HUES64 (cell line): ENCODE data around the gene CTR9.

ENCODE experiments used
- H3K27ac ChIP-seq: 2 replicates; pipeline ENCODE4 v1.7.0; 2013; ENCODE audit warnings: low read depth, low read length, inconsistent platforms
- H3K27me3 ChIP-seq: 2 replicates; pipeline ENCODE4 v1.6.1; 2013; ENCODE audit warnings: mild to moderate bottlenecking, low read length; ENCODE audit not compliant: insufficient read depth
- H3K36me3 ChIP-seq: 2 replicates; pipeline ENCODE4 v1.6.1; 2013; ENCODE audit warnings: mild to moderate bottlenecking, low read length; ENCODE audit not compliant: insufficient read depth
- H3K4me1 ChIP-seq: 2 replicates; pipeline ENCODE4 v1.6.1; 2013; ENCODE audit warnings: mild to moderate bottlenecking, low read length, moderate library complexity; ENCODE audit not compliant: insufficient read depth
- H3K4me3 ChIP-seq: 2 replicates; pipeline ENCODE4 v1.5.1; 2013; ENCODE audit warnings: mild to moderate bottlenecking, low read length, moderate library complexity
- H3K9ac ChIP-seq: 2 replicates; pipeline ENCODE4 v1.6.1; 2013; ENCODE audit warnings: mild to moderate bottlenecking, low read depth, low read length
- H3K9me3 ChIP-seq: 2 replicates; pipeline ENCODE4 v1.6.1; 2013; ENCODE audit warnings: low read depth, low read length; ENCODE audit not compliant: insufficient read depth
- WGBS: fragments of 150-250, 120-280 bp; methylation state at CpG from one replicate; pipeline ENCODE4 v1.1.7; 2013; ENCODE audit warnings: missing lambda C conversion rate; 5-methylcytosine and 5-hydroxymethylcytosine counted together

Gene CTR9

DNA sequence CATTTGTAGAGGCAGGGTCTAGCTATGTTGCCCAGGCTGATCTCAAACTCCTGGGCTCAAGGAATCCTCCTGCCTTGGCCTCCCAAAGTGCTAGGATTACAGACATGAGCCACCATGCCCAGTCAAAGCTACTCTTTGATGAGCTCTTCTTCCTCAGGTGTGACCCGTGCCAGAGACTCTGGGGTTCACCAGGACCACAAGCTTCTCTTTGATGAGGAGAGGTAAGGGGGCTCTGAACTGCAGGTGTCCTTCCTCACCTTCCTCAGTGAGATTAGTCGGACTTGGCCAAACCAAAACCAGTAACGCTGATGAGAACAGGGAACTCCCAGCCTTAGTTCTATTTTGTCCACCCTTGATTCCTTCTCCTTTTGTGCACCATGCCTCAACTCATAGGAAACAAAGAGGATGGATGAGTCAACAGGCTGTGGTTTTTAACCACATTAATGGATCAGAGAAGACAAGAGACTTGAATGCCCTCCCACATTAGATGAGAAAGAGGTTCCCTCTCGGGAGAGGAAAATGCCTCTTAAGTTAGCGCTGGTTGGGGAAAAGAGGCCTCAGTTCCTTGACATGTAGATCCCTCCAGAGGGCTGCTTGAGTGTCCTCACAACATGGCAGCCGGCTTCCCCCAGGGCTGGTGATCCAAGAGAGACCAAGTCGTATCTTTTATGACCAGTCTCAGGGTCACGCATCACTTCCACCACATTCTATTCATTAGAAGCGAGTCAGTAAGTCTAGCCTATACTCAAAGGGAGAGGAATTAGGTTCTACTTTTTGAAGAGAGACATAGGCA, 25.7 kb upstream of the CTR9 start:
- Histone ChIP-seq H3K27ac (no peak overlapping the region), H3K9me3 (no peaks in the 10 kb centered on the region), H3K4me3 (no peak overlapping the region), H3K4me1 (no peaks in the 10 kb centered on the region), H3K9ac (no peak overlapping the region), H3K27me3 (no peaks in the 10 kb centered on the region), H3K36me3 (no peaks in the 10 kb centered on the region)
- 92% methylated on average over 7 of the region's 9 CpGs for WGBS

GRCh38 chr11:10725907-10726253, 25.2 kb upstream of the CTR9 start:
- no peaks in the 10 kb centered on the region for H3K9me3 ChIP-seq
- no peak overlapping the region for H3K4me3 ChIP-seq
- H3K27ac ChIP-seq = no peak overlapping the region
- no peaks in the 10 kb centered on the region for H3K36me3 ChIP-seq
- no peaks in the 10 kb centered on the region for H3K4me1 ChIP-seq
- H3K27me3 ChIP-seq = no peaks in the 10 kb centered on the region
- no peak overlapping the region for H3K9ac ChIP-seq

GRCh38 chr11:10727146-10727851, 23.7 kb upstream of the CTR9 start:
- Histone ChIP-seq H3K27ac (no peak overlapping the region), H3K27me3 (no peaks in the 10 kb centered on the region), H3K4me3 (no peak overlapping the region), H3K9ac (no peak overlapping the region), H3K4me1 (no peaks in the 10 kb centered on the region), H3K36me3 (no peaks in the 10 kb centered on the region), H3K9me3 (no peaks in the 10 kb centered on the region)
- WGBS = 92% methylated on average over 4 of the region's 4 CpGs

DNA sequence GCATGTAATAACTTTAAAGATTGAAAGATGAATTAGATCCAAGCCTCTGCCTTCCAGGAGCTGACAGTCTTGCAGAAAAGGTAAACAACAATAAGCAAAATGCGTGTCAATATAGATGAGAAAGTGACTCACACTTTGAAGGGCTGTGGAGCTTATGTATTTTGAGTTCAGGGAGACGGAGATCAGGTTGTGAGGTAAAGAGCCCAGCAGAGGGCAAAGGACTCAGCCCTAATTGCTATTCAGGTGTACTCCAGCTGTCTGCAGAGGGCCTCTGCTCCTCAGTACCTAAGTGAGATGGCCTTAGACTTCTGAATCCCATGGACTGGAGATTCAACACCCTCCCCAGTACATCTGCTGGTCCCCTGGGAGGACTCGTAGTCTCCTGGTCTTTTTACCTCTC, 22.9 kb upstream of the CTR9 start:
- Histone ChIP-seq H3K27me3 (no peaks in the 10 kb centered on the region), H3K27ac (no peak overlapping the region), H3K4me3 (peak overlapping the region; percentile 60; the same call in 1 of the 2 replicates), H3K4me1 (no peaks in the 10 kb centered on the region), H3K9me3 (no peaks in the 10 kb centered on the region), H3K36me3 (no peaks in the 10 kb centered on the region), H3K9ac (no peak overlapping the region)
- WGBS = 80% methylated on average over 3 of the region's 3 CpGs

DNA sequence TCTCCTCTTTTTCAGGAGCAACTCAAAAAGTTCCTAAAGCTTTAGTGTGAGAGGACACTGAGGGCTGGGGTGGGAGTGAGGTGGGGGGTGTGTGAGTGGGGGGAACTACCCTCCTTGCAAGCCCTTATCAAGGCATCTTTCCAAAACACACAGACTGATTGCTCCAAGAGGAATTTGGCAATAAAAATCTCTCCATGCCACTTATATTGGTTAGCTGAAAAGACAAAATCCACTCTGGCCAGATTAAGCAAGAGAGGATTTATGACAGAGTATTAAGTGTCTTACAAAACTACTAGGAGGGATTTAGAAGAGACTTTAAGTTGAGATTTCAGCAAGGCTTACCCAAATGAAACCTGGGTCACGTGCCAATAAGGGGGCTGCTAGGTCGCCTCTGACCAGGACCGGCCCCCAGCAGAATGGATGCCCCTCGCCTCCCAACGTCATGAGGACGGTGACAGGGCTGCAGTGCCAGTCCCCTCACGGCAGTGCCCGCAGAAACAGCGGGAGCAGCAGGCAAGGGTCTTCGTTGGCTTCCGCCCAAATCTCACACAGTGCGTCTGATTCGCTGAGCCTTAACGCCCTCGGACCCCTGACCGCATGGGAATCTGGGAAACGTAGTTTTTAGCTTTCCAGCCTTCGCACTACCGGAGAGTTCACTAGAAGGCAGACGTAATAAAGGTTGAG, 22.1 kb upstream of the CTR9 start:
- Histone ChIP-seq H3K9me3 (no peaks in the 10 kb centered on the region), H3K36me3 (no peaks in the 10 kb centered on the region), H3K27me3 (no peaks in the 10 kb centered on the region), H3K9ac (peak overlapping the region; percentile 58), H3K4me1 (no peaks in the 10 kb centered on the region), H3K27ac (no peak overlapping the region), H3K4me3 (peak overlapping the region; percentile 60)
- 6% methylated on average over 20 of the region's 20 CpGs for WGBS

DNA sequence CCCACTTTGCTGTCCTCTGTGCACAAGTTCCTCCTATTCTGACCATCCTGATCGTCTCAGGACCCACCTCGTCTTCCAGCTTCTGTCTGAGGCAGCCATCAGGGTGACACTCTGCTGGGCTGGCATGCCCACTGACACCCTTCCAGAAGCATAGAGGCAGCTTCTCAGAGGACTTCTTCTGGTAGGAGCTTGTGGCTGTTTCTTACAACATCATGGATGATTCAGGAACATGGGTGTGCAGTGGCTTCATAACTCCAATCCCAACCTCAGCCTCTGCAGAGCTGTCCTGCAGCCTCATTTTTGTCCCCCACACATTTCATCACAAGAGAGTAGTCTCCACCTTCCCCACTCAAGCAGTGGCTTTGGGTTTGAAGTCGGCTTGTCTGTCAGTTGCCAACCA, 20.9 kb upstream of the CTR9 start:
- WGBS = 94% methylated on average over 3 of the region's 3 CpGs
- H3K27ac ChIP-seq = no peak overlapping the region
- no peaks in the 10 kb centered on the region for H3K4me1 ChIP-seq
- H3K36me3 ChIP-seq = no peaks in the 10 kb centered on the region
- no peak overlapping the region for H3K9ac ChIP-seq
- H3K4me3 ChIP-seq = no peak overlapping the region
- H3K9me3 ChIP-seq = no peaks in the 10 kb centered on the region
- H3K27me3 ChIP-seq = no peaks in the 10 kb centered on the region

DNA sequence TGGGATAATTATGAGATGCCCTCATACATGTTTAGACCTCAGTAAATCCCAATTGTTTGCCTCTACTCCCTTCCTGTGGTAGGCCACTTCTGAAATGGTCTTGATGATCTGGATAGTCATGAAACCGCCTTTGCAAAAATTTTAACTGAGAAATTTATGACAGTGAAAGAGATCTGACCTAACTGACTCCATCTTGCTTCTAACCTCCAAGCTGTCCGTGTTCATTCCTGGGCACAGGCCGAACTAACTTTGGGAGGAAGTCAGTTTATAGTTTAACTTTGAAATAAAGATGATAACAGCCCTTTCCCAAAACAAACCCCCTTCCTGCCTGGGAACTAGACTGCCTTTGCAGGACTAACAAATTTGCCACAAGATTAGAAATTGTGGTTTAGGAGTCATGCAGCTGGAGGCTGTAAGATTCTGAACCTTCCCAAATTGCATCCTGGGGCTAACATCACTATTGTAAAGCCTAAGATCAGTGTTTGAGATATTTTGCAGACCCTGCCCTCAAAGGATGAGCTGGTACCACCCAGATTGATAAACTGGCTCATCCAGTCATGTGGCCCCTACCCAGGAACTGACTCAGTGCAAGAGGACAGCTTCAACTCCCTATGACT, 19.9 kb upstream of the CTR9 start:
- Histone ChIP-seq H3K27me3 (no peaks in the 10 kb centered on the region), H3K9ac (no peak overlapping the region), H3K9me3 (no peaks in the 10 kb centered on the region), H3K36me3 (no peaks in the 10 kb centered on the region), H3K4me3 (no peak overlapping the region), H3K27ac (no peak overlapping the region), H3K4me1 (0 out of 2 replicates have a peak, but pooled peaks cover 3% of the 10 kb centered on the region)
- whole genome bisulfite sequencing = 91% methylated on average over 1 of the region's 3 CpGs

- H3K4me1 ChIP-seq = 0 out of 2 replicates have a peak, but pooled peaks cover 3% of the 10 kb centered on the region
- H3K36me3 ChIP-seq = no peaks in the 10 kb centered on the region
- H3K27me3 ChIP-seq = no peaks in the 10 kb centered on the region
- H3K4me3 ChIP-seq = peak overlapping the region; percentile 43
- H3K9ac ChIP-seq = peak overlapping the region; percentile 23; the same call in 1 of the 2 replicates
- WGBS = 10% methylated on average over 21 of the region's 21 CpGs
- H3K9me3 ChIP-seq = no peaks in the 10 kb centered on the region
- no peak overlapping the region for H3K27ac ChIP-seq
These were observed 15.3 kb upstream of the CTR9 start for GRCh38 chr11:10735481-10736475.

- H3K4me3 ChIP-seq = no peak overlapping the region
- no peaks in the 10 kb centered on the region for H3K9me3 ChIP-seq
- H3K9ac ChIP-seq = no peak overlapping the region
- H3K27ac ChIP-seq = no peak overlapping the region
- H3K4me1 ChIP-seq = no peaks in the 10 kb centered on the region
- no peaks in the 10 kb centered on the region for H3K27me3 ChIP-seq
- 88% methylated on average over 9 of the region's 9 CpGs for WGBS
- no peaks in the 10 kb centered on the region for H3K36me3 ChIP-seq
These were observed 8.4 kb upstream of the CTR9 start for GRCh38 chr11:10742460-10743208.
